Measurements from ENCODE around the gene TMEM120A.

The TMEM120A gene

DNA sequence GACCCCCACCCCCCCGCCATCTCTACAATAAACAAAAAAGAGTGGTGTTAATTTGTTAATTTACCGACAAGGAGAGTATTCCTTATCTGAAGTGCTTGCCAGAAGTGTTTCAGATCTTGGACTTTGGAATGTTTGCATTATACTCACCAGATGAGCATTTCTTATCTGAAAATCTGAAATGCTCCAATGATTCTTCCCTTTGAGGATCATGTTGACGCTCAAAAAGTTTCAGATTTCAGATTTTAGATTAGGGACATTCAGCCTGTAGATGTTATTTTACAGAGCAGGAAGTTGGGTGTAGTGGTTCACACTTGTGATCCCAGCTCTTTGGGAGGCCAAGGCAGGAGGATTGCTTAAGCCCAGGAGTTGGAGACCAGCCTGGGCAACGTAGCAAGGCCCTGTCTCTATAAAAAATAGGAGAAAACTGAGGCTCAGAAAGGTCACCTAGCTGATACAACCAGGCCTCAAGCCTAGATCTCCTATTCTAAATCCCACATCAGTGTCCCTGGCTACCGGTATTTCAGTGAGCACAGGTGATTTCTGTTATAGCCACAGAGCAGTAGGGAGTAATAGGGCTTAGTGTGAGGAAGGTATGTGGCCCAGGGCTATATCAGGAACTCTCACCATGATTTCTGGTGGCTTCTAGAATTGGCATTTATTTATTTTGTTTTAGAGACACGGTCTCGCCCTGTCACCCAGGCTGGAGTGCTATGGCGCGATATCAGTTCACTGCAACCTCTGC, 35.4 kb downstream of the TMEM120A start:
- DNase-seq (no peak), ATAC-seq (no peak)
- no peaks in the 10 kb centered on the region for H3K9me3 Mint-ChIP-seq
- no peaks in the 10 kb centered on the region for H3K27me3 Mint-ChIP-seq
- no peak overlapping the region for H3K27ac Mint-ChIP-seq
- no peaks in the 10 kb centered on the region for H3K4me1 Mint-ChIP-seq
- H3K4me3 Mint-ChIP-seq, result no peak overlapping the region

DNA sequence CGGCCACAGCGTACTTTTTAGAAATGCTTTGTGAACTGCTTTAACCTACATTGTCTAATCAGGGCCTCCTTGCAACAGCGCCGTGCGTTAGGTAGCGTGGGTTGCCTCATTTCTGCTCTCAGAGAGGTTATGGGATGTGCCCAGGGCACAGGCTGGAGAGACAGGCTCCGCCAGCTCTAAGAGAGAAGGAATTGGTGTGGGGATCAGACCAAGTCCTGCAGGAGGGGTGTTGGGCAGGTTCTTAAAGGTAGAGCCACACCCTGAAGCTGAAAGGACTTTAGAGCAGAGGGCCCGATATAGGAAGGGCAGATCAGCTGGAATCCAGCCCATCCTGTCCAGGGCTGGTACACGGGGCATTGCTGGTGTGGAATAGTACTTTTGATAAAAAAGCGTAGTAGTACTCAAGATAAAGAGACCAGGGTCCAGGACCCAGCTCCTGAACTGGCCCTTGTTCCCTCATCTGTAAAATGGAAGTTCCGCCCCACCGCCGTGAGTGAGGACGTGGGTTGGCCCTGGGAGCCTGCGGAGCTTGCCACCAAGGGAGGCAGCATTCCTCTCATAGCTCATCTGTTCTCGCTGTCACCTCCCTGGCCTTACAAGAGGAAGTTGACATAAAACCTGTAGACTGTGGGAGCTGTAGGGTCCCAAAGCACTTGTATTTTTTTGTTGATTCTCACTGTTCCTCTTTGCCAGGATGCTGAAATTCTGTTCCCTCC, 37.2 kb downstream of the TMEM120A start:
- Mint-ChIP-seq H3K27me3 (no peaks in the 10 kb centered on the region), H3K4me3 (no peak overlapping the region)

DNA sequence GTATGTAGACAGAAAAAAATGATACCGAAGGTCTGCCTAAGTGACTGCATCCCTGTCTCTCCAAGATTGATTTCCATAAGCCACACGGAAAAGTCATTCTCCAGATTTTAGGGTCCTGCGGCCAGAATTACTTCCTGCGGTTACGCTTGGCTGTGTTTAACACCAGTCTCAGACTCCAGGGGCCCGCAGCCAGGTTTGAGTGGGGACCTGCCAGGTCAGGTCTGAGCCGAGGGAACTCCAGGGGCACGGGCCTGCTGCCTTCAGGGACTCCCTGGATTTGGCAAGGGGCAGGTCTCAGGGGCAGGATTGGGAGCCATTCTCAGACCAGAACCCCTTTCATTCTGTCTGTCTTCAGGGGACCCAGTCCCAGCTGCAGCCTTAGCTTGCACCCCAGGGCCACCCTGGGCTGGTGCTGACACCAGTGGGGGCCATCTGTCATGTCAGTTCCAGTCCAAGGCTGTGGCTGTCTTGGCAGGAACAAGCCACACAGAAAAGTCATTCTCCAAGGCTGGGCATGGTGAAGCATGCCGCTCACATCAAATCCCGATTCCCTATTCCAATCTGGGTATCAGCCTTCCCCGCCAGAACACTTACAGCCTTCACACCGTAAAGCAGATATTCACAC, 39.0 kb downstream of the TMEM120A start:
- no peaks in the 10 kb centered on the region for H3K4me1 Mint-ChIP-seq
- H3K4me3 Mint-ChIP-seq, result no peak overlapping the region
- no peaks in the 10 kb centered on the region for H3K27me3 Mint-ChIP-seq
- H3K9me3 Mint-ChIP-seq, result no peaks in the 10 kb centered on the region
- DNase-seq (no peak), ATAC-seq (no peak)
- no peak overlapping the region for H3K27ac Mint-ChIP-seq

More for the DNA sequence above, 37.2 kb downstream of the TMEM120A start:
- Mint-ChIP-seq H3K27ac (no peak overlapping the region), H3K9me3 (no peaks in the 10 kb centered on the region), H3K4me1 (no peaks in the 10 kb centered on the region)
- ATAC-seq (no peak), DNase-seq (no peak)

DNA sequence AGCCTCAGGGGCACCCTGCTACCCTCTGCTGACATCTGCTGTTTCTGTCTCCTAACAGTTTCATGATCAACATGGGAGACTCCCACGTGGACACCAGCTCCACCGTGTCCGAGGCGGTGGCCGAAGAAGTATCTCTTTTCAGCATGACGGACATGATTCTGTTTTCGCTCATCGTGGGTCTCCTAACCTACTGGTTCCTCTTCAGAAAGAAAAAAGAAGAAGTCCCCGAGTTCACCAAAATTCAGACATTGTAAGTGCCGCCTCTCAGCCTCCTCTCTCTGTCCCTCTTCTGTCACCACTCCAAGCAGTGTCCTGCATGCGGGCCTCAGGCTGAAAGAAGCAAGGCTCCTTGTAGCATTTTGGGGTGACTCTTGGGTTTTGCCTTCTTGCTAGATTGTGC, 40.5 kb downstream of the TMEM120A start:
- peak overlapping the region in 1 of 2 donors; percentile 31 for H3K27ac Mint-ChIP-seq
- no peak overlapping the region for H3K4me3 Mint-ChIP-seq
- H3K27me3 Mint-ChIP-seq, result no peaks in the 10 kb centered on the region
- no peaks in the 10 kb centered on the region for H3K4me1 Mint-ChIP-seq
- H3K9me3 Mint-ChIP-seq, result no peaks in the 10 kb centered on the region
- no peak for ATAC-seq
- no peak for DNase-seq

DNA sequence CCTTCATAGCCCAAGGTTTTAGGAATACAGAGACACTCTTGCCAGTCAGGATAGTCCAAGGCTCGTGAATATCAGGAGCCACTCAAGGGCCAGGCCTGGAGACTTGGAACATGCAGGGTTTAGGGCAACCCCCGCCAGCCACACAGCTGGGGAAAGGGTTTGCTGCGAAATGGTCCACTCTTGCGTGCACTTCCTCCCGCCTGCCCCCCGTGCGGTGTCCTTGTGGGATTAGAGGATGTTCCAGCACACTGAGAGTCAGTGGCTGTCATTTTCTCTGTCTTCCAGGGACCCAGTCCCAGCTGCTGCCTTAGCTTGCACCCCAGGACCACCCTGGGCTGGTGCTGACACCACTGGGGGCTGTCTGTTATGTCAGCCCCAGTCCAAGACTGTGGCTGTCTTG, 41.0 kb downstream of the TMEM120A start:
- Mint-ChIP-seq H3K27ac (no peak overlapping the region), H3K9me3 (no peaks in the 10 kb centered on the region), H3K27me3 (no peaks in the 10 kb centered on the region), H3K4me1 (no peaks in the 10 kb centered on the region), H3K4me3 (no peak overlapping the region)
- ATAC-seq, result no peak
- no peak for DNase-seq

DNA sequence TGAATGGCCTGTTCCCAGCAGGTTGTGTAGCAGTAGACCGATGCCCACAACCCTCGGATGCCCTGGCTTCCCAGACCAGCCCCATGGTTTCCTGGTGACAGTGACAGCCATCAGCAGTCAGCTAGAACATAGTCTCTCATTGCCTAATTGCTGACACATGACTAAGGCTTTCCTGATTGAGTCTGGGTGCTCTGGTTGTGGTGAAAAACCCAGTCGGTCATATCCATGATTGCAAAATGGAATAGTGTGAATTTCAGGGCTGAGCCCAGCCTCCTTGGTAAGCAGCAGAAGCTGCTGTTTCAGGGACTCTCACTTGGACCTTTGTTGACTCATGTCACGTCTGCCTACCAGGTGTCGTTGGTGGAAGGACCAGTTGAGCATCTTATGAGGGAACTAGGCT, 42.9 kb downstream of the TMEM120A start:
- H3K4me3 Mint-ChIP-seq, result no peak overlapping the region
- no peaks in the 10 kb centered on the region for H3K27me3 Mint-ChIP-seq
- no peak for DNase-seq
- H3K9me3 Mint-ChIP-seq, result no peaks in the 10 kb centered on the region
- peak; percentile 35 for ATAC-seq
- no peak overlapping the region for H3K27ac Mint-ChIP-seq
- peaks cover 5% of the 10 kb centered on the region for H3K4me1 Mint-ChIP-seq

DNA sequence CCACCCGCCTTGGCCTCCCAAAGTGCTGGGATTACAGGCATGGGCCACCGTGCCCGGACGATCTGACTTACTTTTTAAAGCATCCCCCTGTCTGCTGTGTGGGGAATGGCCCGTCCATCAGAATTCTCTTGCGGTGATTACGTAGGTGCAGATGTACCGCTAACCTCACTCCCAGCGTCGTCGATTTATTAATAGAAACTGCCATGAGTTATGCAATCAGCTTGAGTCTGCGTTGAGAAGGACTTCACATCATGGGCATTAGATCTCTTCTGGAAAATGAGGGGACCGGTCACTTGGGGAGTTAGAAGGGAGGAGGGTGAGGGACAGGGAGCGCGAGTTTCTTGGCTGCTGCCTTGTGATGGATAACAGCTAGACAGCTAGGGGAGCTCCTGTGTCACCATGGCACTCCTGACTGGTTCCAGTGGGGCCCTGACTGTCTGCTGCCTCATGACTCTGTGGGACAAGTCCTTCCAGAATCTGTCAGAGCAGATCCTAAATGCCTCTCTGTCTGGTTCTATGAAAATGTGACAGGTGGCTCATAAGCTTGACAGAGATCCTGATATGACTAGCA, 44.2 kb downstream of the TMEM120A start:
- H3K9me3 Mint-ChIP-seq, result no peaks in the 10 kb centered on the region
- peaks cover 12% of the 10 kb centered on the region for H3K4me1 Mint-ChIP-seq
- H3K4me3 Mint-ChIP-seq, result no peak overlapping the region
- no peak for DNase-seq
- ATAC-seq, result no peak
- H3K27ac Mint-ChIP-seq, result no peak overlapping the region
- H3K27me3 Mint-ChIP-seq, result no peaks in the 10 kb centered on the region

DNA sequence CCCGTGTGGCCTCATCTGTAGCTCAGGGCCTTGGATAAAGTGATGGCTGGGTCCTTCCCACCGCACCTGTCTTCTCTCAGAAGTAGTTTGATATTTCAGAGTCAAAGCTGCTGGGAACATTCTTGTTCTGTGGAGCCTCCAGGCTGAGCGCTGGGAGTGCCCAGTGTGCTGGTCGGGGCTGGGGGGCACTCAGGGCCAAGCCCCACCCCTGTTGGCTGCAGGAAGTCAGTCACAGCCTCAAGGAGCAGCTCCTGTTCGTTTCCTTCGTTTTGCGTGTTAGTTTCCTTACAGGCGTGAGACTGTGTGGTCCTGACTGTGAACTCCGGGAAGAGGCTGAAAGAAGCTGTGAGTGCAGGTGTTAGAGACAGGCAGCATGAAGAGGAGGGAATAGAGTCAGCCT, 46.2 kb downstream of the TMEM120A start:
- H3K9me3 Mint-ChIP-seq, result no peaks in the 10 kb centered on the region
- no peaks in the 10 kb centered on the region for H3K27me3 Mint-ChIP-seq
- no peak overlapping the region for H3K27ac Mint-ChIP-seq
- H3K4me3 Mint-ChIP-seq, result no peak overlapping the region
- DNase-seq (no peak), ATAC-seq (no peak)
- H3K4me1 Mint-ChIP-seq, result peaks cover 12% of the 10 kb centered on the region

DNA sequence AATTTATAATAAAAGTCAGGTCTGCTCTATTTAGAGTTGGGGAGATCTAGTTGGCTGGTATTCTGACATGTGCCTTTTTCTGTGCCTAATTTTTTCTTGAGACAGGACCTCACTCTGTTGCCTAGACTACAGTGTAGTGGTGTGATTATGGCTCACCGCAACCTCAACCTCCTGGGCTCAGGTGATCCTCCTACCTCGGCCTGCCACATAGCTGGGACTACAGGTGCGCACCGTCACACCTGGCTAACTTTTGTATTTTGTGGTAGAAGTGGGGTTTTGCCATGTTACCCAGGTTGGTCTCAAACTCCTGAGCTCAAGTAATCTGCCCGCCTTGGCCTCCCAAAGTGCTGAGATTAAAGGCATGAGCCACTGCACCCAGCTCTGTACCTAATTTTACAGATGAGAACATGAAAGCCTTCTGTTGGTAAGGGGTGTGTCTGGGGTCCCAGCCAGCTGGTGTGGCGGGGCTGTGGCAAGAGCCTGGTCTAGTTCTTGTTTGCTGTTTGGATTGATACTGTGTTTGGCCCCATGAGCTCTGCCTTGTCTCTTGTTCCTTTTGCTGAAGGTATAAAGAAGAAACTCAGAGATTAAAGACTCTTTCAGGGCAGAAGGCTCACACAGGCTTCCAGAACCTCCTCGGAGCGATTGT, 48.1 kb downstream of the TMEM120A start:
- H3K27ac Mint-ChIP-seq, result peak overlapping the region in 1 of 2 donors; percentile 77
- no peak for DNase-seq
- no peak overlapping the region for H3K4me3 Mint-ChIP-seq
- H3K4me1 Mint-ChIP-seq, result peaks cover 12% of the 10 kb centered on the region
- no peaks in the 10 kb centered on the region for H3K9me3 Mint-ChIP-seq
- H3K27me3 Mint-ChIP-seq, result no peaks in the 10 kb centered on the region
- peak; percentile 57 for ATAC-seq

DNA sequence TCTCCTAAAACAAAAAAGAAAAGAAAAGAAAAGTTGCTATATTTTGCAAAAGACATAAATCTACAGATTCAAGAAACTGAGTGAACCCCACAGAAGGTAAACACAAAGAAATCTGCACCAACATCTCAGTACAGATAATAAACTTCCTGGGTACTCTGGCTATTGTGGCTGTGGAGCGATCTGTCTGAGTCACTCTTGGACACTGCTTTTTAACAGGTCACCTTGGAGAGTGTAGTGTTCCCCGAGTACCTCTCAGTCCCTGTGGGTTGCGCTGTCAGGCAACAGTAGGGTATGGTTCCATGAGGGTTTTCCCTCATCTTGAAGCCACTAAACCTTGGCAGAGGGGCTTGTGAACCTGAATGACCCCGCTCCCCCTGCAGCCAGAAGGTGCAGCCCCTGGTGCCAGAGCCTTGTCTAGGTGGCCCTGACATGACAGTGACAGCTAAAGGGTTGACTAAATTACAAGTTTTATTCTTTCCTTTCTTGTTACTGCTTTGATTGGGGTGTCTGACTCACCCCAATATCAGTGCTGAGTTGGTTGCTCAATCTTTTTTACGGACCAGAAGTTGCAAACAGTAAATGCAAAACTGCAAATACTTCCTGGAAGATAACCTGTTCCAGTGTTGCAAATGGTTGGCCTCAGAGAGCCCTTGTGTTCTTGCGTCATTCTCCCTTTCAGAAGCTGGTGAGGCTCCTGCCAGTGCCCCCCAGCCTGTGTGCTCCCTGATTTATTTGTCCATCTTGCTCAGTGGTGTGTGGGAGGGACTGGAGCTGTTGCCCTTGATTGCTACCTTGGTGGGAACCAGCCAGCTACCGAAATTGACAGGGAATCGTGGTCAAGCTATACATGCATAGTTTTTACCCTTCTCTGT, 48.9 kb downstream of the TMEM120A start:
- no peaks in the 10 kb centered on the region for H3K9me3 Mint-ChIP-seq
- H3K27me3 Mint-ChIP-seq, result no peaks in the 10 kb centered on the region
- ATAC-seq (peak; percentile 65), DNase-seq (no peak)
- H3K4me1 Mint-ChIP-seq, result peaks cover 12% of the 10 kb centered on the region
- H3K27ac Mint-ChIP-seq, result peak overlapping the region in 1 of 2 donors; percentile 77
- no peak overlapping the region for H3K4me3 Mint-ChIP-seq

DNA sequence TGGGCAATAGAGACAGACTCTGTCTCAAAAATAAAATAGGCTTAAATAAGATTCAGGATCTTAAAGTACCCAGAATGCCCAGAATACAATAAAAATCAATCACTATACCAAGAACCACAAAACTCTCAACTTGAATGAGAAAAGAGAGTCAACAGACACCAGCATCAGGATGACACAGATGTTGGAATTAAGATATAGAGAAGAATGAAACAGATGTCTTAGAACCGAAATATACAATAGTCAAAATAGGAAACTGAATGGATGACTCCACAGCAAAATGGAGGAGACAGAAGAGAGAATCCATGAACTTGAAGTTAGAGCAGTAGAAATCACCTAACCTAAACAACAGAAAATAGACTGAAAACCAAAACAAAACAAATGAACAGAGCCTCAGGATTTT, 49.9 kb downstream of the TMEM120A start:
- DNase-seq (no peak), ATAC-seq (no peak)
- no peak overlapping the region for H3K4me3 Mint-ChIP-seq
- peaks cover 12% of the 10 kb centered on the region for H3K4me1 Mint-ChIP-seq
- H3K27me3 Mint-ChIP-seq, result no peaks in the 10 kb centered on the region
- no peak overlapping the region for H3K27ac Mint-ChIP-seq
- H3K9me3 Mint-ChIP-seq, result no peaks in the 10 kb centered on the region

DNA sequence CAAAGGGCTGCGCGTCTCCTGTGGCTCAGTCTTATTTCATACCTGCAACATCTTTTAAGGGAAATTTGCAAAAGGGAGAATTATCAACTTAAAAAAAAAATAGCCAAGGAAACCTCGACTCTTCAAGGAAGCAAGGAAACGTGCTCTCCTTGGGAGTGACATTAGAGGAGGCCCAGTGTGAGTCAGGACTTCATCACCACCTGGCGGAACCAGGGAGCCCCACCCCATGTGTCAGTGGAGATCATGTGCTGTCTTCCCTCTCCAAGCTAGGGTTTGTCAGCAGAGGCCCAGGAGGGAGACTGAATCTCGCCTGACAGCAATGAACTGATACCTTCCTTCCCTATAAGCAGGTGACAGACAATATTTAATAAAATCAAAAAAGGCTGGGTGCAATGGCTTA, 50.5 kb downstream of the TMEM120A start:
- Mint-ChIP-seq H3K9me3 (no peaks in the 10 kb centered on the region), H3K27ac (peak overlapping the region in 1 of 2 donors; percentile 57), H3K27me3 (no peaks in the 10 kb centered on the region), H3K4me3 (no peak overlapping the region), H3K4me1 (peaks cover 12% of the 10 kb centered on the region)
- DNase-seq (no peak), ATAC-seq (no peak)

DNA sequence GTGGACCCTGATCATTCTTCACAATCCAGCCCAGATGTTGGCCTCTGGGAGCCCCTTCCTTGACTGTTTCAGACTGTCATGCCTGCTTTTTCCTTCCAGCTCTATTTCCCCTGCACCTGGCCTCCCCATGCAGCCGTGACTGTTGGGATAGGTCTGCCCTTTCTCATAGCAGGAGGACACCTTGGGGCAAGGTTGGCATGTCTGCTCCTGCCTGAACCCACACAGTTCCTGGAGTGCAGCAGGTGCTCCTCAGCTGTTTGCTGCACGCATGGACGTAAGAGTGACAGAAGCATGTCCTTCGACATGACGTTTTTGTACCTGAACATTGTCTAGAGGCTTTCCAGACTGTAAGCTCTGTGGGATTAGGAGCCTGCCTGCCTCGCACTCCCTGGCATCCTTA, 55.5 kb downstream of the TMEM120A start:
- H3K27ac Mint-ChIP-seq, result no peak overlapping the region
- no peaks in the 10 kb centered on the region for H3K4me1 Mint-ChIP-seq
- no peaks in the 10 kb centered on the region for H3K27me3 Mint-ChIP-seq
- no peak overlapping the region for H3K4me3 Mint-ChIP-seq
- no peaks in the 10 kb centered on the region for H3K9me3 Mint-ChIP-seq
- ATAC-seq (no peak), DNase-seq (no peak)

DNA sequence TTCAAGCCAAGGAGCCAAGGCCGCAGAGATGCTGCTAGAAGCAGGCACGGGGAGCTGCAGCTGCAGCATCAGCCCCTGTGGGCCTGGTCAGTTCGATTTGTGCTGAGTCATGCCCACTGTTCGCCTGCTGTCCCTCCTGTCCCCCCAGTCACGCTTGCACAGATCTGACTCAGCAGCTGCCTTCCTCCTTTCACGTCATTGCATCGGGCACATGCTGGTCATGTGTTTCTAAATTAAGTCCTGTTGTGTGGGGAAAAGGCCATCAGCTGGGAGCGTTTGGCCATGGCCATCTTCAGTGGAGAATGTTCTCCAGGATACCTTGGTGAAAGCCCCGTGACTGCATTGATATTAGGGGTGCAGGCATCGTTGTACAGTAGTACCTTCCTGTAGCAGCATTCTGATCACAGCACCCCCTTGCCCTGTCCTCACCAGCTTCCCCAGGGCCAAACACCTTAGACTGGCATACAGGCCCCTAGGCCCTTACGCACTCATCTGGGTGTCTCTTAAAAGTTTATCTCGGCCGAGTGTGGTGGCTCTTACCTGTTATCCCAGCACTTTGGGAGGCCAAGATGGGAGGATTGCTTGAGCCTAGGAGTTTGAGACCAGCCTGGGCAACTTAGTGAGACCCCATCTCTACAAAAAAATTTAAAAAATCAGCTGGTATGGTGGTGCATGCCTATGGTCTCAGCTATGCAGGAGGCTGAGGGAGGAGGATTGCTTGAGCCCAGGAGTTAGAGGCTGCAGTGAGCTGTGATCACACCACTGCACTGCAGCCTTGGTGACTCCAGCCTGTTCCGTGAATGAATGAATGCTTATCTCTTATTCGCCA, 56.2 kb downstream of the TMEM120A start:
- no peak overlapping the region for H3K27ac Mint-ChIP-seq
- ATAC-seq (no peak), DNase-seq (no peak)
- no peak overlapping the region for H3K4me3 Mint-ChIP-seq
- no peaks in the 10 kb centered on the region for H3K9me3 Mint-ChIP-seq
- no peaks in the 10 kb centered on the region for H3K4me1 Mint-ChIP-seq
- H3K27me3 Mint-ChIP-seq, result no peaks in the 10 kb centered on the region

Measured in stimulated activated naive CD8-positive, alpha-beta T cell treated with anti-CD3 and anti-CD28 coated beads, Interleukin-15, amount 100 ng/mL, for 72 hours (primary cell).